GM21367 (cell line): Measurements from ENCODE around the gene CDH23.
"Not testable (repeated sequence)": the region's sequence is repeated elsewhere in the genome, so short reads cannot be mapped to it uniquely, and the experiment has no call there.

Experiments used
- ATAC-seq: cut with Tn5 transposase; IDR thresholded peaks from one replicate; pipeline ENCODE4 v1.9.1; 2021; ENCODE audit not compliant: unreplicated experiment

The CDH23 gene

GRCh38 chr10:71396711-71397295 lies at the start of gene CDH23:
Gene CDH23 (plus strand): TSS chr10:71396920. CDS start chr10:71439832, 42,912 bp downstream.
- ATAC-seq: no peak

DNA sequence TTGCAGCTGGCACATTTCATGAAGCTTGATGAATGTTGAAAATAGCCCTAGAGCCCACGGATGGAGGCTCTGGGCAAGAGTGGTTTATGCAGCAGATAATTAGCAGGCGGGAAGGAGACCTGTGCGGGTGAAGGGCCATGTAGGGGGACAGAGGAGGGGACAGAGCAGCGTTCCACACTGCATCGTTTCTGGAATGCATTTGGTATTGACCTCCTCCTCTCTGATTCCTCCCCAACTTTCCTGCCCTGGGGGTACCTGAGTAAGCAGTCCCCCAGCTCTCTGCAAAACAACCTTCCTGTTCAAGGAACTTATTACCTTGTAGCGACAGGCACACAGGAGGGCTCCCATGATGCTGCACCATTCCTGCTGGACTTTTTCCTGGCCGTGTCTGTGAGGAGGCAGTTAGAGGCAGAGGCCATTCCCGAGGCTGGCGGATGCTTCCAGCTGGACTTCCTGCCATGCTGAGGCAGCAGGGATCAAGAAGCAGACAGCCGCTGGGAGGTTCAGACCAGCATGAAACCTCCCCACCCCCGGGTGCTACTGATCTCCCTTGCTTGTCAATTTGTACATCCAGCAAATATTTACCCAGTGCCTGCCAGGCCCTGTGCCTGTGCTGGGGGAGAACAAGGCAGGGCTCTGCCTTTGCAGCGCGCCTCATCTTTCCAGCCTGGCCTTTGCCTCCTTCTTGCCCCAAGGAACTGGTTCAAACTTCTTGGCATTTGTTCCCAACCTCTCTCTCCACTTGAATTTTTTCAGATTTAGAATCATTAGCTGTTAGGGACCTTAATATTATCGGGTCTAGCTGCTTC lies 48.9 kb upstream of the CDH23 start:
- no peak for ATAC-seq

GRCh38 chr10:71348850-71349249 lies 47.9 kb upstream of the CDH23 start:
- ATAC-seq: no peak

GRCh38 chr10:71349406-71349805 lies 47.3 kb upstream of the CDH23 start:
- no peak for ATAC-seq

- no peak for ATAC-seq
These were observed 45.6 kb upstream of the CDH23 start for GRCh38 chr10:71351087-71351486.

GRCh38 chr10:71351628-71352319 lies 44.9 kb upstream of the CDH23 start:
- ATAC-seq: no peak

GRCh38 chr10:71353639-71354038 lies 43.1 kb upstream of the CDH23 start:
- no peak for ATAC-seq

DNA sequence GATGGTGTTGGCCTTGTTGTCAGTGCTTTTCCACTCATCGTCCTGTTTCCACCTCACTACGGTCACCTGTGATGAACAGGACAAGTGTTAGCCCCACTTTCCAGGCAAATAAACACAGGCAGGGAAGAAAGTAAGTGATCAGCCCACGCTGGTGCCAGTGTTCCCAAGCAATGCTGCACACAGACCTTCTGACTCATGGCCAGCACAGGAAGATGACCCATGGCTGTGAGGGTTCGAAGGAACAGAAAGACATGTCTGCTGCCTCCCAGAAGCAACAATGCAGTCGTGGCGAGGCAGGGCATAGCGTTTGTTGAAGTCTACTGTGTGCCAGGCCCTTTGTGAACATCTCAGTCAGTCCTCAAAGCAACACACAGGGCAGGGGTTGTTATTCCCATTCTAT lies 41.9 kb upstream of the CDH23 start:
- ATAC-seq: no peak

- no peak for ATAC-seq
These were observed 40.8 kb upstream of the CDH23 start for GRCh38 chr10:71355886-71356285.

- no peak for ATAC-seq
These were observed 38.9 kb upstream of the CDH23 start for GRCh38 chr10:71357792-71358265.

DNA sequence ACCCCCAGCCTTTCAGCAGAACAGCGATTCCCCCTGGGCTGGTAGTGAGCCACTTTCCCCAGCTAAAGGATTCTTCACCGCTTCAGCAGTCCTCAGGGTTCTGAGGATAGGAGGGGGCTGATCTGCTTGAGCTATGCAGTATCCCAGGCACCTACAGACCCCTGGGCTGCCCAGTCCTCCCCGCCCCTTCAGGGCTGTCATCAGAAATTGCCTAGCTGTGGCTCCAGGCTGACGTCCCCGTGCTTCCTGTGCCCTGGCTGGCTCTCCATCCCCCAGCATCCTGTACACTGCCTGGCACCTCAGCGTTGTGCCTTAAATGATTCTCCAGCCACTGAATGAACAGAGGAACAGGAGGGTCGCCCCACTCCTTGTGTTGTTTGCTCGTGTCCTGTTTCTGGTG lies 38.4 kb upstream of the CDH23 start:
- ATAC-seq: no peak

- ATAC-seq: not testable (repeated sequence)
These were observed 37.8 kb upstream of the CDH23 start for GRCh38 chr10:71358906-71359305.

- no peak for ATAC-seq
These were observed 37.2 kb upstream of the CDH23 start for GRCh38 chr10:71359364-71360046.

DNA sequence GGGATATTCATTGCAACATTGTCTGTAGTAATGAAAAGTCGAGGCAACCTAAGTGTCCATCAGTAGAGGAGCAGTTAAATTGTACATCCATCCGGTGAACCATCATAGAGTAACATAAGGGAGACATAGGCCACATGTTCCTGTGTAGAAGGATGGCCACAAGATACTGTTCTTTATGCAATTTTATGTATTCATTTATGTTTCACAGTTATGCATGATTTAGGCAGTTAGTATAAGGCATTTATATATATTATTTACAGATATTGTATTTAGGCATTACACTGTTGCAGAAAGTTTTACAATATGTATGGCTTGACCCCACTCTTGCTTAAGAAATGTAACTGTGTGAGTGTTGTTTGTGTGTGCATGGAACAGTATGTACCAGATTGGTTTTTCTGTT lies 36.0 kb upstream of the CDH23 start:
- no peak for ATAC-seq

DNA sequence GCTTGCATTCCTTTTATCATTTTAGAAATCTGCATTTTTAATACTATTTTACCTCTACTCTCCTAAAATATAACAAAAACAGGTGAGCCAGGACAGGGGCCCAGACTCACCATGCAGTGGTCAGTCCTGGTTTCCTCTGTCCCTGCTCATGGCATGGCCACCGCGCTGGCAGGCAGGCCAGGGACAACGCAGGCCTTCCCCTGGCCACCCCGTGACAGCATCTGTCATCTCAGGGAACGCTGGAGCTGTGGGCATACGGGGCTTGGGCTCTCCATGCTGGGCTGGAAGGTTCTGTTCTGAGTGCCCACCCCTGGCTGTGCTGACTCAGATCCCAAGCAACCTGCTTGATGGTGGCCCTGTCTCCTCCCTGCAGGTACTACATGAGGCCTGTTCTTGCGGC lies 35.1 kb upstream of the CDH23 start:
- no peak for ATAC-seq

GRCh38 chr10:71362141-71362540 lies 34.6 kb upstream of the CDH23 start:
- ATAC-seq: no peak

DNA sequence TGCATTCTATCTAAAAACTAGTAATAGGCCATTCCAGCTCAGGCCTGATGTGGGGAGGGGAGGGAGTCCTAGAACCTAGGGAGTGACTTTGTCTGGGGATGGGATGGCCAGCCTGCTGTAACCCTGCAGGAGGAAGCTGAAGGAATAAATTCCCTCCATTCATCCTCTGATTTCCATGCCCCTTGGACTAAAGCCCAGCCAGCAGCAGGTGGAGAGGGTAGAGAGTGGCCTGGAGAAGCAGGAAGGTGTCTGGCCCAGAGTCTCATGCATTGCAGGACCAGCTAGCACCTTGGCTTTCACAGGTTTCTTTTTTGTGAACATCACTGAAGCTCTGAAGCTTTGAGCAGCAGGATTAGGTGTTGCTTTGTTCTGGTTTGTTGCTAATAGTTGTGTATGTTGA lies 32.8 kb upstream of the CDH23 start:
- no peak for ATAC-seq

DNA sequence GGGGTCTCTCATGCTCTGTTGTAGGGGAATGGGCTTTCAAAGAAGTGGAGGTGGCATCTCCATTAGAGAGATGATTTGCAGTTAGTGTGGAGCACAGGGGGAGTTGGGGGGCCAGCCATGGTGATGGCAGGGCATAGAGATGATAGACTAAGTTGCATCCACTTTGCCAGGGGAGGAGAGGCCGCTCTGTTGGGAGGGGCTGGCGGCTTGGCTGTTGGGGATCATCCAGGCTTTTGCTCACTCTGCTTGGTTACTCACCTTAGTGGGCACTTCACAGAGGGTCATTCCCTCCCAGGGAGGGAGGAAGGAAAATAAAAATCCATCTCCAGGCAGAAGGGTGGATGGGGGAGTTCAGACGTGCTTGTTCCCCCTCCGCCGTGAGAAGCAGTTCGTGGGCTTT lies 31.4 kb upstream of the CDH23 start:
- no peak for ATAC-seq

GRCh38 chr10:71366690-71367089 lies 30.0 kb upstream of the CDH23 start:
- no peak for ATAC-seq

DNA sequence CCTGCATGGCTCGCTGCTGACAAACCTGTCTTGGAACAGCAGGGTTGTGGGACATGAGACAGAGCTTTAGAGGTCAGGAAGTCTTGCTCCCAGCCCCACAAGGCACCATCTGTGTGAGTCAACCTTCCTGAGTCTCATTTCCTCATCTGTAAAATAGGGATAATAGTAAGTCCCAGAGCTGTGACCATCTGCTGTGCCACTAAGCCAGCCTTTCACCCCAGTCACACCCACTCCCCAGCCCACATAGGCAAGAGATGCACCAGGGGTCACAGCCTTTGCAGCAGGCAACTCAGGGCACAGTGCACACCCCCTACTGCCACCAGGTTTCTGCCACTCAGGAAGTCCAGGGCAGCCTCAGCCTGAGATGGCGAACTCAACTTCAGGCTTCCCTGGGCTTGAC lies 29.4 kb upstream of the CDH23 start:
- ATAC-seq: no peak

DNA sequence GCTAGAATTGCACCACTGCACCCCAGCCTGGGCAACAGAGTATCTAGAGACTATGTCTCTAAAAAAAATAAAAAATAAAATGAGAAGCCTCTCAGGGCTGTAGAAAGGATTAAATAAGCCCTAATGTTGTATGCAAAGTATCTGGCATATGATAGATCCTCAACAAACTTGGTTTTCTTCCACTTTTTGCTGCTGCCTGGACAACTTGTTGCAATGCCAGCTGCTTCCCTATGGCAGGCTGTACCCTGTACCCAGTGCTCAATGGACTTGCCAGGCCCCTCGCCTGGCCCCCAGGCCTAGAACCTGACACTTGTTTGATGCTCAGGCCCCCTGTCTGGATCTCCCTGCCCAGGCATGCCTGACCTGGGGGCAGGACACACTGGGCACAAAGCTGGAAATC lies 28.5 kb upstream of the CDH23 start:
- ATAC-seq: no peak
